Liver (tissue), 9 donors: ENCODE measurements around the gene PPM1B. TPM values are rescaled to one million over a fixed set of nuclear protein-coding genes. Genes with fewer than 3 reads are reported as not detected.

Experiments
- DNase-seq: peaks from one replicate; pipeline ENCODE4 v3.0.0-alpha.2; 2017; ENCODE audit warnings: low spot score
- H3K27ac ChIP-seq, 2 donors: one replicate each; pipeline ENCODE4 v1.7.0; 2013; ENCODE audit warnings: inconsistent platforms in 2 of 2, low read length in 2 of 2, control low read depth in 1 of 2, low read depth in 1 of 2, mild to moderate bottlenecking in 1 of 2
- H3K27me3 ChIP-seq, 4 donors: one replicate each; pipeline versions ENCODE4 v1.6.1 to v1.7.0; 2013; ENCODE audit warnings: low read length in 3 of 4, inconsistent platforms in 1 of 4, mild to moderate bottlenecking in 1 of 4, moderate library complexity in 1 of 4; ENCODE audit not compliant: control insufficient read depth in 4 of 4, insufficient read depth in 4 of 4
- H3K36me3 ChIP-seq, 4 donors: one replicate each; pipeline versions ENCODE4 v1.6.1 to v1.7.0; 2013; ENCODE audit warnings: low read length in 3 of 4, mild to moderate bottlenecking in 3 of 4, low read depth in 1 of 4, moderate library complexity in 1 of 4; ENCODE audit not compliant: control insufficient read depth in 4 of 4, insufficient read depth in 3 of 4
- H3K4me1 ChIP-seq, 4 donors: one replicate each; pipeline versions ENCODE4 v1.6.1 to v1.7.0; 2013; ENCODE audit warnings: low read length in 3 of 4, mild to moderate bottlenecking in 3 of 4, moderate library complexity in 1 of 4; ENCODE audit not compliant: control insufficient read depth in 4 of 4, insufficient read depth in 4 of 4
- H3K4me3 ChIP-seq, 3 donors: one replicate each; pipeline versions ENCODE4 v1.6.1 to v1.7.0; 2013; ENCODE audit warnings: low read length in 3 of 3, control low read depth in 1 of 3, low read depth in 1 of 3, mild to moderate bottlenecking in 1 of 3
- H3K9ac ChIP-seq, 2 donors: one replicate each; pipeline ENCODE4 v1.7.0; 2013; ENCODE audit warnings: low read length in 2 of 2, mild to moderate bottlenecking in 2 of 2, moderate library complexity in 2 of 2, control low read depth in 1 of 2, low read depth in 1 of 2
- H3K9me3 ChIP-seq, 4 donors: one replicate each; pipeline versions ENCODE4 v1.6.1 to v1.7.0; 2013; ENCODE audit warnings: low read length in 3 of 4; ENCODE audit not compliant: control insufficient read depth in 4 of 4
- EGR1 ChIP-seq, 2 donors: IDR thresholded peaks; 2 replicates each; pipeline ENCODE4 v1.6.1; 2016 to 2018; ENCODE audit warnings: antibody characterized with exemption in 2 of 2, low read depth in 2 of 2
- FOXA1 ChIP-seq: IDR thresholded peaks from 2 replicates; pipeline ENCODE4 v1.6.1; 2016; ENCODE audit warnings: antibody characterized with exemption
- FOXA2 ChIP-seq: IDR thresholded peaks from 2 replicates; pipeline ENCODE4 v1.6.1; 2016; ENCODE audit warnings: antibody characterized with exemption
- GABPA ChIP-seq, 2 donors: IDR thresholded peaks in 1 of 2; conservative IDR thresholded peaks in 1 of 2; 2 replicates each; pipeline ENCODE4 v1.6.1; 2016; ENCODE audit warnings: antibody characterized with exemption in 2 of 2, mild to moderate bottlenecking in 1 of 2, moderate library complexity in 1 of 2
- HNF4A ChIP-seq, 2 donors: conservative IDR thresholded peaks; 2 replicates each; pipeline ENCODE4 v1.6.1; 2016; ENCODE audit warnings: antibody characterized with exemption in 2 of 2, mild to moderate bottlenecking in 2 of 2
- HNF4G ChIP-seq: IDR thresholded peaks from 2 replicates; pipeline ENCODE4 v1.6.1; 2016; ENCODE audit warnings: antibody characterized with exemption
- JUND ChIP-seq, 2 donors: IDR thresholded peaks; 2 replicates each; pipeline ENCODE4 v1.6.1; 2016; ENCODE audit warnings: antibody characterized with exemption in 2 of 2
- NR2F2 ChIP-seq: IDR thresholded peaks from 2 replicates; pipeline ENCODE4 v1.6.1; 2016; ENCODE audit warnings: antibody characterized with exemption
- RAD21 ChIP-seq, 2 donors: IDR thresholded peaks; 2 replicates each; pipeline ENCODE4 v1.6.1; 2016; ENCODE audit warnings: antibody characterized with exemption in 2 of 2, mild to moderate bottlenecking in 2 of 2
- REST ChIP-seq: IDR thresholded peaks from 2 replicates; pipeline ENCODE4 v1.6.1; 2016; ENCODE audit warnings: antibody characterized with exemption, mild to moderate bottlenecking
- RXRA ChIP-seq, 2 donors: IDR thresholded peaks; 2 replicates each; pipeline ENCODE4 v1.6.1; 2017 to 2018; ENCODE audit warnings: antibody characterized with exemption in 2 of 2, mild to moderate bottlenecking in 1 of 2
- SP1 ChIP-seq: IDR thresholded peaks from 2 replicates; pipeline ENCODE4 v1.6.1; 2018; ENCODE audit warnings: antibody characterized with exemption, mild to moderate bottlenecking
- YY1 ChIP-seq: IDR thresholded peaks from 2 replicates; pipeline ENCODE4 v1.6.1; 2016; ENCODE audit warnings: antibody characterized with exemption, mild to moderate bottlenecking
- WGBS: extraction: QIAGEN DNeasy Blood & Tissue Kit; methylation state at CpG from one replicate; pipeline ENCODE4 v1.1.7; 2013; 5-methylcytosine and 5-hydroxymethylcytosine counted together
- polyA plus RNA-seq, 2 donors: library from polyadenylated mRNA; stranded (reverse) in 1 of 2; unstranded in 1 of 2; fragments of 200-250 nt in 1 of 2; fragments of >200 nt in 1 of 2; fragmentation: Nextera tagmentation in 1 of 2; extraction: Ambion mirVana in 1 of 2; gene quantifications; one replicate each; pipeline versions ENCODE4 v1.2.1 to v1.2.3, GENCODE V29; 2013 to 2015
- total RNA-seq, 2 donors: library from RNA; depleted of rRNA; stranded (reverse); fragments of >200 nt; gene quantifications; one replicate each; pipeline ENCODE4 v1.2.3, GENCODE V29; 2014
- TF ChIP-seq, protein P1 (sequence below): fragments of 150-350 bp; IDR thresholded peaks from 2 replicates; pipeline ENCODE4 v1.5.1; 2017; ENCODE audit warnings: improper control_type of control experiment, low read depth, low read length; ENCODE audit not compliant: missing input control
- TF ChIP-seq, protein P2 (sequence below): IDR thresholded peaks from 2 replicates; pipeline ENCODE4 v1.6.1; 2016; ENCODE audit warnings: antibody characterized with exemption
- TF ChIP-seq, protein P3 (sequence below): IDR thresholded peaks from 2 replicates; pipeline ENCODE4 v1.6.1; 2016; ENCODE audit warnings: antibody characterized with exemption
- TF ChIP-seq, protein P4 (sequence below): IDR thresholded peaks from 2 replicates; pipeline ENCODE4 v1.6.1; 2016; ENCODE audit warnings: antibody characterized with exemption
- donor health status: healthy.
- donor health status: healthy.
- donor health status: healthy.
- donor health status: healthy.
- donor health status: healthy.

Gene PPM1B
- total and polyA plus RNA-seq, 4 donors: 13.5 to 38.5 (median 30.8) TPM

DNA sequence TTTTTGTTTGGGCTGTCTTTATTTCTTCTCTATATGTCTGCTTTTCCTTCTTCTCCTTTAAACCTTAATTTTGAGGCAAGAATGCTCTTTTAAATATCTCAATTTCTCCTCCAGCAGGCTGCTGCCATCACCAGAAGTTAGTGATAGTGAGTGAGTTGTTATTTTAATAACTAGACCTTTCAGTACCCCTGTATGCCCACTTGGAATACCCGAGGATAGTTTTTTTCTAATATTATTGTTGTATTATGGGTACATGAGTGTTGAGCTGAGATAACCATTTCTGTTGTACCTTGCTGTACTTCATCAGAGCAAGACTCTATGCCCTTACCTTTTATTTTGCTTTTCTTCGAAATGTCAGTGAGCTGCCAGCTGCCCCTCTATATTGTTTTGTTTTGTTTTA lies 50.1 kb downstream of the PPM1B start:
- no peaks in the 10 kb centered on the region for H3K4me1 ChIP-seq
- 94% methylated on average over 2 of the region's 2 CpGs for WGBS
- H3K9me3 ChIP-seq: no peaks in the 10 kb centered on the region
- TF ChIP-seq, protein P1, sequence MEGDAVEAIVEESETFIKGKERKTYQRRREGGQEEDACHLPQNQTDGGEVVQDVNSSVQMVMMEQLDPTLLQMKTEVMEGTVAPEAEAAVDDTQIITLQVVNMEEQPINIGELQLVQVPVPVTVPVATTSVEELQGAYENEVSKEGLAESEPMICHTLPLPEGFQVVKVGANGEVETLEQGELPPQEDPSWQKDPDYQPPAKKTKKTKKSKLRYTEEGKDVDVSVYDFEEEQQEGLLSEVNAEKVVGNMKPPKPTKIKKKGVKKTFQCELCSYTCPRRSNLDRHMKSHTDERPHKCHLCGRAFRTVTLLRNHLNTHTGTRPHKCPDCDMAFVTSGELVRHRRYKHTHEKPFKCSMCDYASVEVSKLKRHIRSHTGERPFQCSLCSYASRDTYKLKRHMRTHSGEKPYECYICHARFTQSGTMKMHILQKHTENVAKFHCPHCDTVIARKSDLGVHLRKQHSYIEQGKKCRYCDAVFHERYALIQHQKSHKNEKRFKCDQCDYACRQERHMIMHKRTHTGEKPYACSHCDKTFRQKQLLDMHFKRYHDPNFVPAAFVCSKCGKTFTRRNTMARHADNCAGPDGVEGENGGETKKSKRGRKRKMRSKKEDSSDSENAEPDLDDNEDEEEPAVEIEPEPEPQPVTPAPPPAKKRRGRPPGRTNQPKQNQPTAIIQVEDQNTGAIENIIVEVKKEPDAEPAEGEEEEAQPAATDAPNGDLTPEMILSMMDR: no peak
- TF ChIP-seq HNF4A (conservative IDR thresholded peaks at IDR 0.05) (no peak), HNF4G (no peak), FOXA1 (no peak), YY1 (no peak), FOXA2 (no peak), REST (no peak), JUND (IDR thresholded peaks at IDR 0.05) (no peak), SP1 (no peak), NR2F2 (no peak), GABPA (IDR thresholded peaks at IDR 0.05 in 1 of 2, conservative IDR thresholded peaks at IDR 0.05 in 1 of 2) (no peak), RXRA (IDR thresholded peaks at IDR 0.05) (no peak), EGR1 (IDR thresholded peaks at IDR 0.05; ENCODE audit: low read depth in 2 of 2) (no peak), RAD21 (IDR thresholded peaks at IDR 0.05) (no peak)
- TF ChIP-seq, protein P2, sequence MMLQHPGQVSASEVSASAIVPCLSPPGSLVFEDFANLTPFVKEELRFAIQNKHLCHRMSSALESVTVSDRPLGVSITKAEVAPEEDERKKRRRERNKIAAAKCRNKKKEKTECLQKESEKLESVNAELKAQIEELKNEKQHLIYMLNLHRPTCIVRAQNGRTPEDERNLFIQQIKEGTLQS: no peak
- TF ChIP-seq, protein P3, sequence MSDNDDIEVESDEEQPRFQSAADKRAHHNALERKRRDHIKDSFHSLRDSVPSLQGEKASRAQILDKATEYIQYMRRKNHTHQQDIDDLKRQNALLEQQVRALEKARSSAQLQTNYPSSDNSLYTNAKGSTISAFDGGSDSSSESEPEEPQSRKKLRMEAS: no peak
- TF ChIP-seq, protein P4, sequence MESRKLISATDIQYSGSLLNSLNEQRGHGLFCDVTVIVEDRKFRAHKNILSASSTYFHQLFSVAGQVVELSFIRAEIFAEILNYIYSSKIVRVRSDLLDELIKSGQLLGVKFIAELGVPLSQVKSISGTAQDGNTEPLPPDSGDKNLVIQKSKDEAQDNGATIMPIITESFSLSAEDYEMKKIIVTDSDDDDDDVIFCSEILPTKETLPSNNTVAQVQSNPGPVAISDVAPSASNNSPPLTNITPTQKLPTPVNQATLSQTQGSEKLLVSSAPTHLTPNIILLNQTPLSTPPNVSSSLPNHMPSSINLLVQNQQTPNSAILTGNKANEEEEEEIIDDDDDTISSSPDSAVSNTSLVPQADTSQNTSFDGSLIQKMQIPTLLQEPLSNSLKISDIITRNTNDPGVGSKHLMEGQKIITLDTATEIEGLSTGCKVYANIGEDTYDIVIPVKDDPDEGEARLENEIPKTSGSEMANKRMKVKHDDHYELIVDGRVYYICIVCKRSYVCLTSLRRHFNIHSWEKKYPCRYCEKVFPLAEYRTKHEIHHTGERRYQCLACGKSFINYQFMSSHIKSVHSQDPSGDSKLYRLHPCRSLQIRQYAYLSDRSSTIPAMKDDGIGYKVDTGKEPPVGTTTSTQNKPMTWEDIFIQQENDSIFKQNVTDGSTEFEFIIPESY: no peak
- no peaks in the 10 kb centered on the region for H3K27me3 ChIP-seq
- no peak overlapping the region for H3K9ac ChIP-seq
- H3K27ac ChIP-seq: no peak overlapping the region
- H3K4me3 ChIP-seq: no peak overlapping the region
- H3K36me3 ChIP-seq: peaks cover 5 to 14% (median 6%) of the 10 kb centered on the region in 4 donors
- no peak for DNase-seq

- Histone ChIP-seq H3K36me3 (peaks cover 0 to 8% (median 3%) of the 10 kb centered on the region in 4 donors), H3K4me1 (no peaks in the 10 kb centered on the region), H3K4me3 (no peak overlapping the region), H3K27me3 (no peaks in the 10 kb centered on the region), H3K27ac (no peak overlapping the region), H3K9me3 (no peaks in the 10 kb centered on the region), H3K9ac (no peak overlapping the region)
- DNase-seq: no peak
- WGBS: 94% methylated on average over 2 of the region's 2 CpGs
- TF ChIP-seq REST (no peak), NR2F2 (no peak), FOXA1 (no peak), RAD21 (IDR thresholded peaks at IDR 0.05) (no peak), HNF4G (no peak), SP1 (no peak), HNF4A (conservative IDR thresholded peaks at IDR 0.05) (no peak), GABPA (IDR thresholded peaks at IDR 0.05 in 1 of 2, conservative IDR thresholded peaks at IDR 0.05 in 1 of 2) (no peak), JUND (IDR thresholded peaks at IDR 0.05) (no peak), RXRA (IDR thresholded peaks at IDR 0.05) (no peak)
- TF ChIP-seq, protein P2: no peak
- TF ChIP-seq, protein P4: no peak
- TF ChIP-seq, protein P3: no peak
Observed at GRCh38 chr2:44226753-44227152, 58.1 kb downstream of the PPM1B start.
